Measurements from ENCODE around the gene LHFPL2.

- TF ChIP-seq CTCF (IDR thresholded peaks at IDR 0.05 in 8 of 11, conservative IDR thresholded peaks at IDR 0.05 in 3 of 11) (no peak), POLR2A (IDR thresholded peaks at IDR 0.05) (no peak), POLR2AphosphoS5 (IDR thresholded peaks at IDR 0.05) (no peak)
These were observed 16.6 kb downstream of the LHFPL2 start for GRCh38 chr5:78631931-78632330.

All from spleen (tissue), 7 donors.